ENCODE measurements around the gene SPSB3. TPM values are rescaled to one million over a fixed set of nuclear protein-coding genes. Genes with fewer than 3 reads are reported as not detected.

SPSB3 gene
- total and polyA plus RNA-seq, 2 of the 13 experiments (the other 11 are each of a cell fraction or from before 2014, with no cell fraction given) = 13.2 to 21.9 TPM

DNA sequence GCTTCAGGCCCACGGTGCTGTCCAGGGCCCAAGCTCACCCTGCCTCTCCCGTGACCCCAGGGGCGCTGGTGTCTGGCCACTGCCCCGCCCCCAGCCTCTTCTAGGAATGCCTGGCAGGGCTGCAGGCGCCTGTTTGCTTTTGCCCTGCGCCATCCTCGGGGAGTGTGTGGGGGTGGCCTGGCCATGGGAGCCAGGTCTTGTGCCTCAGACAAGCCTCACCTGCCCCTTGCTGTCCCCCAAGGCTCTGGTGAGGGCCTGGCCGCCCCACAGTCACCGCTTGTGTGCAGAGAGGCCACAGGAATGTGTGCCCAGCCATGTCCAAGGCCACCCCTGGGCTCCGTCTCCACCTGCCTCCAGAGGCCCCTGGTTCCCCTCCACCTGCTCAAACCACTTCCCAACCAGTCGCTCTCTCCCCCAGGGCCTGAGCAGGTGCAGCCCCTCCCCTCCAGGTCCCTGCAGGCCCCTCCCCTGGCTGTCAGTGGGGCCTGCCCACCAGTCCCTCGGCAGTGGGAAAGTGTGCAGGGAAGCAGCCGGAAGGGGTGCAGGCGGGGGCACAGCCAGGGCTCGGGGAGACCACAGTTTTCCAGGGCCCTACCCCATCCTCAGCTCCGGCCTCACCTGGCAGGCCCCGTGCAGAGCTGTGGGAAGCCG, 12.0 kb upstream of the SPSB3 start (continued):
- TF ChIP-seq, protein P1, sequence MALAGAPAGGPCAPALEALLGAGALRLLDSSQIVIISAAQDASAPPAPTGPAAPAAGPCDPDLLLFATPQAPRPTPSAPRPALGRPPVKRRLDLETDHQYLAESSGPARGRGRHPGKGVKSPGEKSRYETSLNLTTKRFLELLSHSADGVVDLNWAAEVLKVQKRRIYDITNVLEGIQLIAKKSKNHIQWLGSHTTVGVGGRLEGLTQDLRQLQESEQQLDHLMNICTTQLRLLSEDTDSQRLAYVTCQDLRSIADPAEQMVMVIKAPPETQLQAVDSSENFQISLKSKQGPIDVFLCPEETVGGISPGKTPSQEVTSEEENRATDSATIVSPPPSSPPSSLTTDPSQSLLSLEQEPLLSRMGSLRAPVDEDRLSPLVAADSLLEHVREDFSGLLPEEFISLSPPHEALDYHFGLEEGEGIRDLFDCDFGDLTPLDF (CRISPR knock-in tag; IDR thresholded peaks at IDR 0.05) = no peak
- TF ChIP-seq ERF (CRISPR knock-in tag; IDR thresholded peaks at IDR 0.05) = peak; percentile 48; the same call in 1 of the 2 replicates
- TF ChIP-seq HDAC6 (IDR thresholded peaks at IDR 0.05; ENCODE audit: low read depth, low read length) = no peak
- TF ChIP-seq, protein P2, sequence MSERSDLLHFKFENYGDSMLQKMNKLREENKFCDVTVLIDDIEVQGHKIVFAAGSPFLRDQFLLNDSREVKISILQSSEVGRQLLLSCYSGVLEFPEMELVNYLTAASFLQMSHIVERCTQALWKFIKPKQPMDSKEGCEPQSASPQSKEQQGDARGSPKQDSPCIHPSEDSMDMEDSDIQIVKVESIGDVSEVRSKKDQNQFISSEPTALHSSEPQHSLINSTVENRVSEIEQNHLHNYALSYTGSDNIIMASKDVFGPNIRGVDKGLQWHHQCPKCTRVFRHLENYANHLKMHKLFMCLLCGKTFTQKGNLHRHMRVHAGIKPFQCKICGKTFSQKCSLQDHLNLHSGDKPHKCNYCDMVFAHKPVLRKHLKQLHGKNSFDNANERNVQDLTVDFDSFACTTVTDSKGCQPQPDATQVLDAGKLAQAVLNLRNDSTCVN (CRISPR knock-in tag; IDR thresholded peaks at IDR 0.05; ENCODE audit: borderline replicate concordance) = no peak; the same call in 1 of the 2 replicates
- TF ChIP-seq HOXA3 (CRISPR knock-in tag; IDR thresholded peaks at IDR 0.05) = peak; percentile 44; the same call in 1 of the 2 replicates
- TF ChIP-seq ZNF792 (CRISPR knock-in tag; IDR thresholded peaks at IDR 0.05) = no peak; the same call in 1 of the 2 replicates
- TF ChIP-seq ARNT (IDR thresholded peaks at IDR 0.05) = no peak
- TF ChIP-seq ETV5 (CRISPR knock-in tag; IDR thresholded peaks at IDR 0.05; ENCODE audit: borderline replicate concordance) = no peak
- TF ChIP-seq FOXO4 (CRISPR knock-in tag; conservative IDR thresholded peaks at IDR 0.05) = no peak
- peak; percentile 65 for TF ChIP-seq SPEN (CRISPR knock-in tag; IDR thresholded peaks at IDR 0.05; ENCODE audit: low read depth)
- TF ChIP-seq ATM (IDR thresholded peaks at IDR 0.05; ENCODE audit: borderline replicate concordance) = no peak
- TF ChIP-seq, protein P3, sequence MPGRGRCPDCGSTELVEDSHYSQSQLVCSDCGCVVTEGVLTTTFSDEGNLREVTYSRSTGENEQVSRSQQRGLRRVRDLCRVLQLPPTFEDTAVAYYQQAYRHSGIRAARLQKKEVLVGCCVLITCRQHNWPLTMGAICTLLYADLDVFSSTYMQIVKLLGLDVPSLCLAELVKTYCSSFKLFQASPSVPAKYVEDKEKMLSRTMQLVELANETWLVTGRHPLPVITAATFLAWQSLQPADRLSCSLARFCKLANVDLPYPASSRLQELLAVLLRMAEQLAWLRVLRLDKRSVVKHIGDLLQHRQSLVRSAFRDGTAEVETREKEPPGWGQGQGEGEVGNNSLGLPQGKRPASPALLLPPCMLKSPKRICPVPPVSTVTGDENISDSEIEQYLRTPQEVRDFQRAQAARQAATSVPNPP (CRISPR knock-in tag; IDR thresholded peaks at IDR 0.05) = no peak
- TF ChIP-seq, protein P4, sequence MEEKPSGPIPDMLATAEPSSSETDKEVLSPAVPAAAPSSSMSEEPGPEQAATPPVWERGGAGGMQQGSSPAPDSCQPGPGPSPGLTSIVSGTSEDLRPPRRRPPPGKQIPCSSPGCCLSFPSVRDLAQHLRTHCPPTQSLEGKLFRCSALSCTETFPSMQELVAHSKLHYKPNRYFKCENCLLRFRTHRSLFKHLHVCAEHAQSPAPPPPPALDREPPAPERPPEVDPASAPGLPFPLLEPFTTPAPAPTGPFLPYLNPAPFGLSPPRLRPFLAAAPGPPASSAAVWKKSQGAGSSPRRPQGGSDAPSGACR (CRISPR knock-in tag; IDR thresholded peaks at IDR 0.05) = 0 out of 2 replicates have a peak, but pooled peaks have one; percentile 51
- 0 out of 2 replicates have a peak, but pooled peaks have one; percentile 31 for TF ChIP-seq NR2F2 (IDR thresholded peaks at IDR 0.05; ENCODE audit: borderline replicate concordance, low read depth)
- TF ChIP-seq MNT (IDR thresholded peaks at IDR 0.05) = 0 out of 2 replicates have a peak, but pooled peaks have one; percentile 15
- no peak for TF ChIP-seq ZNF160 (CRISPR knock-in tag; IDR thresholded peaks at IDR 0.05)
- TF ChIP-seq CREB3 (CRISPR knock-in tag; IDR thresholded peaks at IDR 0.05) = no peak
- TF ChIP-seq MED1 (CRISPR knock-in tag; IDR thresholded peaks at IDR 0.05) = peak; percentile 34; the same call in 1 of the 2 replicates
- no peak for TF ChIP-seq MAF1 (CRISPR knock-in tag; IDR thresholded peaks at IDR 0.05; ENCODE audit: borderline replicate concordance)
- TF ChIP-seq TOE1 (CRISPR knock-in tag; IDR thresholded peaks at IDR 0.05) = no peak
- TF ChIP-seq ZFX (CRISPR knock-in tag; IDR thresholded peaks at IDR 0.05; ENCODE audit: low read depth) = peak; percentile 64
- peak; percentile 49; the same call in 1 of the 2 replicates for TF ChIP-seq ZNF350 (CRISPR knock-in tag; IDR thresholded peaks at IDR 0.05; ENCODE audit: borderline replicate concordance, low read depth)

All from HepG2 (cell line).